GM12864 (cell line): Measurements from ENCODE around the gene SIL1.

ENCODE experiments used
- DNase-seq: peaks from one replicate; pipeline ENCODE4 v3.0.0-alpha.2; 2011; ENCODE audit warnings: low read depth
- H3K4me3 ChIP-seq: 2 replicates; pipeline ENCODE4 v1.5.1; 2011; ENCODE audit warnings: mild to moderate bottlenecking, low read depth, low read length, control low read depth
- TF ChIP-seq, protein P1 (sequence below): IDR thresholded peaks from 2 replicates; pipeline ENCODE4 v1.5.1; 2011; ENCODE audit warnings: low read depth, mild to moderate bottlenecking, moderate library complexity, low read length, control low read depth, inconsistent platforms; ENCODE audit errors: missing control alignments

SIL1 gene

DNA sequence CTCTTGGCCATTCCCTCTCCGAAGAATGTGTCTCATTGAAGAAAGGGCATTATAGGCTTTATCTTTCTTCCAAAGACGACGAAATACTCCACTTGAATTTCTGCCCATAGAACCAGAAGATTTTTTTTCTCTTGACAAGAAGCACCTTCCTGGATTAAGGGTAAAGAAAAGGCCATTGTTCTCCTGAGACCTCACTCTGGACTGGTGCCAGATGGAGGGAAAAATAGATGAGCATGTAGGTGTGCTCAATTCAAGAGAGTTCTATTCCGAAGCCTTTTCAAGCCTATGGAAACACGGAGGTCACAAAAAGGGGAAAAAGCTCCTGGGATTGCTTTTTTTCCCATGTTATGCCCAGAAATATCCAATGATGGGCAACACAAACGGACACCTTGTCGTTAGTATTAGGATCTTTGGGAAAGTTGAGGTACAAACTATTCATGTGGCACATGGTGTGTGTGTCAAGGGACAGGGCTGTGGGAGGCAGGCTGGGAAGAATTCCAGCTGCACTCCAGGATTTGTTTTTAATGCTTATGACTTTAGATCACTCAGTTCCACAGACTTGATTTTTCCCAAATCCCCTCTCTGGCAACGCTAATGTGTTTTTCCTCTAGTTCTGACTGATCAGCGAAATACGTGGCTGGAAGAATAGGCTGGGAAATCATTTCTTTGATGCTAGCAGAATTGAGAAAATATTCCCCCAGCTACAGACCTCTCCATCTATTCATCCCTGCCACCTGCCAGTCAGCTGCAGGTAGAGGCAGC lies 89.9 kb downstream of the SIL1 start:
- TF ChIP-seq, protein P1, sequence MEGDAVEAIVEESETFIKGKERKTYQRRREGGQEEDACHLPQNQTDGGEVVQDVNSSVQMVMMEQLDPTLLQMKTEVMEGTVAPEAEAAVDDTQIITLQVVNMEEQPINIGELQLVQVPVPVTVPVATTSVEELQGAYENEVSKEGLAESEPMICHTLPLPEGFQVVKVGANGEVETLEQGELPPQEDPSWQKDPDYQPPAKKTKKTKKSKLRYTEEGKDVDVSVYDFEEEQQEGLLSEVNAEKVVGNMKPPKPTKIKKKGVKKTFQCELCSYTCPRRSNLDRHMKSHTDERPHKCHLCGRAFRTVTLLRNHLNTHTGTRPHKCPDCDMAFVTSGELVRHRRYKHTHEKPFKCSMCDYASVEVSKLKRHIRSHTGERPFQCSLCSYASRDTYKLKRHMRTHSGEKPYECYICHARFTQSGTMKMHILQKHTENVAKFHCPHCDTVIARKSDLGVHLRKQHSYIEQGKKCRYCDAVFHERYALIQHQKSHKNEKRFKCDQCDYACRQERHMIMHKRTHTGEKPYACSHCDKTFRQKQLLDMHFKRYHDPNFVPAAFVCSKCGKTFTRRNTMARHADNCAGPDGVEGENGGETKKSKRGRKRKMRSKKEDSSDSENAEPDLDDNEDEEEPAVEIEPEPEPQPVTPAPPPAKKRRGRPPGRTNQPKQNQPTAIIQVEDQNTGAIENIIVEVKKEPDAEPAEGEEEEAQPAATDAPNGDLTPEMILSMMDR, result no peak
- H3K4me3 ChIP-seq, result no peak overlapping the region
- DNase-seq, result no peak

GRCh38 chr5:139105621-139106071 lies 92.5 kb downstream of the SIL1 start:
- no peak for DNase-seq
- H3K4me3 ChIP-seq, result no peak overlapping the region
- TF ChIP-seq, protein P1, result no peak

DNA sequence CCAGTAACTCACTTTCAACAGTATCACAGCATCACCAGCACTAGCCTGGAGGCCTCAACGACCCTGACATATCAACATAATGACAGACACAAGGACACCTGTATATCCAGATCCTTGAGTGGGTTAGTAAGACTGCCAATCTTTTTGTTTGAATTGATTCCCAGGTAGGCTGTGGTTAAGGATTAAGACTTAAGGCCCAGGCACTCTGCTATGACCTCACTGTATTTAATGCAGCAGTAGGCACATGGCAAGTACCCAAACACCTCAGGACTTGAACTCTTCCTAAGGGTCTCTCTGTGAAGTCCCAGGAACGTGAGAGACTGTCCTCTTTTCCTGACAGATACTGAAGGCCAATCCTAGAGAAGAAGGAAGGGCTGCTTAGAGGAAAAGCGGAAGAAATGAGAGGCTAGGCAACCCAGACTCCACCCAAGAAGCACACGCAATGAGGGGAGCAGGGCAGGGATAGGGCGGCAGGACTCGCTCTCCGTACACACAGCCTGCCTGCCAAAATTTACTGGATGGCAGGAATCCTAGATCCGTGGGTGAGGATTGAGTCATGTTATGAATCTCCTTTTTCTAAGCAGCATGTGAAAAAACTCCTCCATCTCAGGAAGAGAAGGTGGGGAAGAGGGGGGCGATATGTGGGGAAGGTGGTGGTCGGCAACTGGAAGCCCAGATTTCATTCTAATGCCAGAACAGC lies 93.4 kb downstream of the SIL1 start:
- no peak overlapping the region for H3K4me3 ChIP-seq
- TF ChIP-seq, protein P1, result no peak
- DNase-seq, result no peak

GRCh38 chr5:139103762-139104161 lies 94.4 kb downstream of the SIL1 start:
- no peak overlapping the region for H3K4me3 ChIP-seq
- TF ChIP-seq, protein P1, result no peak
- no peak for DNase-seq

DNA sequence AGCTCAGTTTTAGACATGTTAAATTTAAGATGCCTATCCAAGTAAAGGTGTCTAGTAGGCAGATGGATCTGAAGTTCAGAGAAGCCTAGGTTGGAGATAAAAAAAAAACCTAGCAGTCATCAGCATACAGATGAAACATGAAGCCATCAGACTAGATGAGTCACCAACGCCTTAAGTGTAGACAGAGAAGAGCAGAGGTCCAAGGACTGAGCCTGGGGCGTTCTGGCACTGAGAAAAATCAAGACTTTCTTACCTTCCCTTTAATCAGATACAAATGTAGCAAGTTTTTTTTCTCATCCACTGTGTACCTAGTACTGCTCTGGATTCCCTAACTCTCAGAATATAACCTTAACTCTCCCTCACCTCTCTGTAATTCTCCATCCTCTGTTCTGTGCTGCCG lies 97.3 kb downstream of the SIL1 start:
- no peak for DNase-seq
- TF ChIP-seq, protein P1, result no peak

GRCh38 chr5:139094154-139095131 lies 103.7 kb downstream of the SIL1 start:
- TF ChIP-seq, protein P1, result no peak
- DNase-seq, result peak; percentile 41

More for the DNA sequence above, 97.3 kb downstream of the SIL1 start:
- no peak overlapping the region for H3K4me3 ChIP-seq

More at GRCh38 chr5:139094154-139095131, 103.7 kb downstream of the SIL1 start:
- no peak overlapping the region for H3K4me3 ChIP-seq
